HG02798 (cell line): ENCODE data around the gene STOML3.
A peak's percentile ranks its signal among the peaks of the same experiment; 100 is the strongest.
"Not testable (repeated sequence)": the region's sequence is repeated elsewhere in the genome, so short reads cannot be mapped to it uniquely, and the experiment has no call there.

Source experiments
- ATAC-seq: cut with Tn5 transposase; IDR thresholded peaks from one replicate; pipeline ENCODE4 v1.9.1; 2021; ENCODE audit warnings: mild to moderate bottlenecking; ENCODE audit not compliant: unreplicated experiment, poor library complexity

STOML3 gene, protein sequence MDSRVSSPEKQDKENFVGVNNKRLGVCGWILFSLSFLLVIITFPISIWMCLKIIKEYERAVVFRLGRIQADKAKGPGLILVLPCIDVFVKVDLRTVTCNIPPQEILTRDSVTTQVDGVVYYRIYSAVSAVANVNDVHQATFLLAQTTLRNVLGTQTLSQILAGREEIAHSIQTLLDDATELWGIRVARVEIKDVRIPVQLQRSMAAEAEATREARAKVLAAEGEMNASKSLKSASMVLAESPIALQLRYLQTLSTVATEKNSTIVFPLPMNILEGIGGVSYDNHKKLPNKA

DNA sequence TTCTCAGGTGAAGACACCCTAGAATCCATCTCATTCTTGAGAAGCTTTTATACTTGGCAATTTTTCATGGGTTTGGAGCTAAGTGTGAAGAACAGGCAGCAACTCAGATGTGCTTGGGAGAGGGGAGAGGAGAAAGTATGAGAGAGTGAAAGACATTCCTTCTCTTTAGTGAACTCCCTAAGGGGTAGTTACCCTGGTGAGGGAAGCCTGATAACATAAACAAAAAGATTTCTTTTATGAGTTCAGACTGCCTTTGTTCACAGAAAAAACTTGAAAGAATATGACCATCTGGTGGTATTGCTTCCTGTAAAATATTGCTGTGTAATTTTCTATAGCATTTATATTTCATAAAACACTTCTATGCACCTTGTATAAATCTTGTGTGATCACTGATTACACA lies at the start of gene STOML3:
Gene STOML3, minus strand, starts transcription at position 139 of the 400 bp plus-strand sequence. Its CDS starts 110 bp downstream, at position 29.
- no peak for ATAC-seq

DNA sequence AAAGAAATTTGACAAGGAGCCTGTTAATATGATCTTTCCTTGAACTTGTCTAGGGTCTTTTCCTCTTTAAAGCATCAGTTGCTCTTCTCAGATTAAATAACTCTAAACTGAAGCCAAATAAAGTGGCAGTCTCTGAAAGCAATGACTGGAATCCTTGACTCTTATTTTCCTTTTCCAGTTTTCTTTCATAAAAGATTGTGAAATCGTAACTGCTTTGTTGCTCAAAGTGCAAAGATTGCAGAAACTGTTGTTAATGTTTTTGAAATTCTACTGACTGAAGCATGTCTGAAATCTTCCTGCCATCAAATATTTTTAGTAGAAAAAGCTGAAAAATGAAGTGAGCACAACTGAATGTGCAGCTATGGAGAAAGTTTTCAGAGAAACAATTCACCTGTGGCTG lies 49.6 kb upstream of the STOML3 start:
- ATAC-seq: no peak

DNA sequence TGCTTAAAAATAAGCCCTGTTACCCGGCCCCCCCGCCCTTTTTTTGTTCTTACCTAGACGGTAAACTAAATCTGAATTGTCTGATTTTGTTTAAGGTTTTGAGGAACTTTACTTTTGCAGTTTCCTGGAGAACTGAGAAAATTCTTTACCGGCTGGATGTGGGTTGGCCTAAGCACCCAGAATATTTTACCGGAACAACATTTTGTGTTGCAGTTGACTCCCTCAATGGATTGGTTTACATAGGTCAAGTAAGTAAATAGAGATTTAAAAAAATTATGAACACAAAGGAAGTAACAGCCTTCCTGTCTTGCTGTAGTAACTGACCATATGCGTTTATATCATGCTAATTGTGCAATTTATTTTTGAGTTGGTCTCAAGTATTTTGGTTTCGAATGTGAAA lies 48.4 kb upstream of the STOML3 start:
- ATAC-seq: no peak

DNA sequence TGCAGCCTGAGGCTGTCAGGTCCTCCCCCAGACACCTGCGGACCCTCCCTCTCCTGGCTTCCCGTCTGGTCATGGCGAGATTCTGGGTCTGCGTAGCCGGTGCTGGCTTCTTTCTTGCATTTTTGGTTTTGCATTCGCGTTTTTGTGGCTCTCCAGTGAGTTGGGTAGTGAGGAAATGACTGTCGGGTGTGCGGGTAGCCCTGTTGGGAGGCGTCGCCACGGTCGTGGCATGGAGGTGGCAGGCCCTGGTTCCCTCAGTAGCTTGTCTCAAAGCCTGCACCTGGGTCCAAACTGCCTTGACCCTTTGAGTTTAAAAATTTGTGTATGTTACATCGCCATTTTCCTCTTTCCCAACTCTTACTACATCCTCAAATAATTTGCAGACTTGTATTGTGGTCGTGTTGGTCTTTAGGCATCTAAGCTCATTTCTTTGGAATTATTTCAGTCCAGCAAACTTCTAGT lies 48.0 kb upstream of the STOML3 start:
- ATAC-seq: peak; percentile 30

DNA sequence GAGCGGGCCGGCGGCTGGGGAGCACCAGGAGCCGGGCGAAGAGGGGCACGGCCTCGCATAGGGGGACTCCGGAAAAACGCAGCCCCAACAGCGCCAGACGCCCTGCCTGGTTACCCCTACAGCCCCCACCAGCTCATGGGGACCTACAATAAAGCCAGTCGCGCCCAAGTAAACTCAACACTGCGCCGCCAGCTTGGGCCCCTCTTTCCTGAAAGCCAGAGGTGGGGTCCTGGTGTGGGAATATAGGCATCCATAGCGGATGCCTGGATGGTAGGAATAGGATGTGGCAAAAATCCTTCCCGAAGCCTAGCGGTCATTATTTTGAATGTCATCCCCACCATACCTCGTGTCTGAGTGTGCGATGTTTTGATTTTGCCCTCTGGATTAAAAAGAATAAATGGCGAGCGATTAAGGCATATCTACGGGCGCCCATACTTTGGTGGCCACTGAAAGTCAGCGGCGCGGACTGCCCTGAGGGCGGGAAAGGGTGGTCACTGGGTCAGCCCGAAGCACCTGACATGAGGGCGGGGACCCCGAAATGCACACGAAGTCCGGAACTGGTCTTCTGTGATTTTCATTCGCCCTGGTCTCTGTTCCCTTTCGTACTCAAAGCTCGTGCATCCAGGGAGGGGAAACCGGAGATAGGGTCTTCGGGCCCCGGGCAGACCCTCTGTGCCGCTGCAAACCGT lies 47.4 kb upstream of the STOML3 start, which contains the start of the genes NHLRC3 and PROSER1:
Gene NHLRC3, plus strand, starts transcription at position 577 of the 689 bp plus-strand sequence. CDS start 184 bp downstream, outside the sequence.
Gene PROSER1, minus strand, starts transcription at position 210 of the 689 bp plus-strand sequence. CDS start 847 bp downstream, outside the sequence.
- ATAC-seq: peak; percentile 79

DNA sequence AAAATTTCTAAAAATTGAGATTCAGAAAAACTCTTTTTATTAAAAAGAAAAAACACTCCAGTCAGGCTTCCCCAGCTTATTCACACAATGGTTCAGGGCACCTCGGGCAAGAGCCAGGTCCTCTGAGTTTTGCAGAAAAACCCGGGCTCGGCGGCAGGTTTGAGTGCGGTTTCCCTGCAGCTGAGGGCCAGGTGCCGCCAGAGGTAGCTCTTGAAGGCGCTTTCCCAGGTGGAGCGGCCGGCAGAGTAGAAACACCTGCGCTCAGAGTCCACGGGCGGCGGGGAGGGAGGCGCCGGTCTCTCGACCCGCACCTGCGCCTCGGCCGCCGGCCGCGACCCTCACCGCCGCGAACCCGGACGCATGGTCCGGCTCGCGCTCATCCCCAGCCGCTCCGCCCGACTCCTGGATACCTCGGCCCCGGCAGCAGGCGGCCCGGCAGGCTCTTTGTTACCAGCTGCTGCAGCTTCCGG lies 46.8 kb upstream of the STOML3 start:
- no peak for ATAC-seq

DNA sequence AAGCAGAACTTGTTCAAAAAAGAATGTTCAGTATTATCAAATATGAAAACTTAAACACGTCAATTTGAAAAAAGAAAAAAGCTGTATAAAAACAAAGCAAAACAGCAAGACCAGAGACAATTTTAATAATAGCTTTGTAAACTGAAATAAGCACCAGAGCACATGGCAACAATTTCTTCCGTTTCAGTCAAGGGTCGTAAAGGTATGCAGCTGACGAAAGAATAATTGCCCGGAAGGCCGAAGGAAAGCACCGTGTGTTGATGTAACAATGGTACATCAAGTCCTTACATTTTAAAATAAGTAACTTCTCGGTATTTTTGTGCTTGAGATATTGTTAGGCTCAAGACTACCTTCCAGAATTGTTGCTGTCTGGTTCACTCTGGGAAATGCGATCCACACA lies 45.6 kb upstream of the STOML3 start:
- ATAC-seq: no peak

DNA sequence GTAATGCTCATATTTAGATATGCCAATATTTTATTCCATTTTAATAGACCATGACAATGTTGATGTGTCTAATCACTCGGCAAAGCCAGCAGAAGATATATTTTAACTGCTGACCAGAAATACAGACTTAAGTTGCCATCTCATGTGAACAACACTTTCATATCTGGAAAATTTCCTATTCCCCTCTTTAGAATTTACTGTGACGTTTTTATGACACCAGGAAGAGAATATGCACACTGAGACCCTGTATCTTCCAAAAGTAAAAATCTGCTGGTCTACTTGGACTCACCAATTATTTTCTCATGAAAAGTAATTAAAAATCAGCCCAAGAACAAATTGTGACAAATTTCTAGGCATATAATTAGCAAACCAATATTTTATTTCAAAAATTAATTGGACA lies 45.2 kb upstream of the STOML3 start:
- ATAC-seq: no peak

DNA sequence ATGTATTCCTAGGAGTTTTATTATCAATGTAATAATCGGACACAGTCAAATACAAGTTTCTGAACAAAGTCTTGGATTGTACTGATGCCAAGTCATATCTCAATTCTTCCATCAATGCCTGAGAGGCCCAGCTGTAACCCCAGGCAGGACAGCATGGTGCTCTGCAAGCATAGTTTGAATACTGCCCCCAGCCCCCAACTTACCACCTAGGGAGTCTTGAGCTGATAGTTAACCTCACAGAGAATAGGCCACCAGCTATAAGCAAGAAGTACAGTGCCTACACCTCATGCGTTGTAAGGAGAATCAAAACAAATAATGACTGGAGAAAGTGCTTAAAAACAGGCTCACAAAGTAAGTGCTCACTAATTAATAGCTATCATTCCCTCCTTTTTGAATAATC lies 44.6 kb upstream of the STOML3 start:
- ATAC-seq: no peak

DNA sequence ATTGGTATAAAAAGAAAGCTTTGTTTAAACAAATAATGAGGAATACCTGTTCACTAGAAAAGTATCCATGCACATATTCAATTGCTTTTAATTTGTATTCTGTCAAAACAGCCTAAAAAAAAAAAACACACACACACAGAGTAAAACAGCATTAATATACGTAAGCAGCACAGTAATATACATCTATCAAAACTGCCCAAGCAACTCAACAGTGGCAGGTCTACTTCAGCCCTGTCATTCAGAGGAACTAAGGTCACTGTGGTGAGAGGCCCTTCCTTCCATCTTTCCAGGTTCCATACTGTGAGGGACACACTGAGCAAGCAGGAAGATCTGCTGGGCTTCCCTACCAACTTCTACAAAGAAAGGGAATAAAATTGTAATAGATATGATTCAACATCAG lies 43.5 kb upstream of the STOML3 start:
- ATAC-seq: no peak

DNA sequence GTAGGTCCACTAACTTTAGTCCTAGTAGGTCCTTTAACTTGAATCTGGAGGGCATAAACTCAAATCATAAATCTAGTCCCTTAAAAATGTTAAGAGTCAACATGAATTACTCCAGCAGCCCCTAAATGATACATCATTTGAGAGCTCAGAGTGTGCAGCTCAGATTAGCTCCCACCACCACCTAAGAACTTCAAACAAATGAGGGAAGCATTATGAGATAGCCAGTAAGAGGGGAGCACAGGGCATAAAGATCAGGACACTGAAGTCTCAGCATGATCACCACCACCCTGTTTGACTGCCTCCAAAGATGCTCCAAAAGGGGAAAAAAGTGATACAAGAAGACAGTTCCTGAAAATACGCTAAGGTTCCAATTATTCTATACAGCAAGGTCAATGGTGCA lies 41.5 kb upstream of the STOML3 start:
- no peak for ATAC-seq

DNA sequence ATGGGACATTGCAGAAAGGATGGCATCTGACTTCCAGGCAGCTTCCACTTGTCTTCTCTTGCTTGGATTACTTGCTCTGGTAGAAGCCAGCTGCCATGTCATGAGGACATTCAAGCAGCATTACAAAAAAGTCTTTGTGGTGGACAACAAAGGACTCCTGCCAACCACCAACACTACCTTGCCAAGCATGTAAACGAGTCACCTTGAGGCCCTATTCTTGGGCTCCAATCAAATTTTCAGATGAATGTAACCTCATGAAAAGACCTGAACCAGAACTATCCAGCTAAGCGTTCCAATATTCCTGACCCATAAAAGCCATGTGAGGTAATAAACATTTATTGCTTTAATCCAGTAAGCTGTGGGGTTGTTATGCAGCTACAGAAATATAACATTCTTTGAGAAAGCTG lies 34.8 kb upstream of the STOML3 start:
- no peak for ATAC-seq

DNA sequence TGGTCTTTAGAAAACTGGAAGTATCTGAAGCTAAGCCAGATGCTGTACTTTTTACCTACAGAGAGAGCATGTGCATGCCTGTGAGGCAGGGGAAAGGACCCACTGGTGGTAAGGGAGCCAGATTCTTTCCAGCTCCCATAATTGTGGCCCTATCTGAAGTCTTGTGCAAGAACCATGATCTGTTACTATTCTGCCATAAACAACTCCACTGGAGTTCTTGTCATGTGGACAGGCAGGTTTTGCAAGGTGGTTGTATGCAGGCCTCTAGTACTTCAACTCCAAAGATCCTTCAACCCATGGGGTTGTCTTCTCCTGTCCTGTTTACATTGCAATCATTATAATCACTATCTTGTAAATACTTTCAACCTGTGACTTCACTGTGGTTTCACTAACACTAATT lies 33.1 kb upstream of the STOML3 start:
- no peak for ATAC-seq

DNA sequence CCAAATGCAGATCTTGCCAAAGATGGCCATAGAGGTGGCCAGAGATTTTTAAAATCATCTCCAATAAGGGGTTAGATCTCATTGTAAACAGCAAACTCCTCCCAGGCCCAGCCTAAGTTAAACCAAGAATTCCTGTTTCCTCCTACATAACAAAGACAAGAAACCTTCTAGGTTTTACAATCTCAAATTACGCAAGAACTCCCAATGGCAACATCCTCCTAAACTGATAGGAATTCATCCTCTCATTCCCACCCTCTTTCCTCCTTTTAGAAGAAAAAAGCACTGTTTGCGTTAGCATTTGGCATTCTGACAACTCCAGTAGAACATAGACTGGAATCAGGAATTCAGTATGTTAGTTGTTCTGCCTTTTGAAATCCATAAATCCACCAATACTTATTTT lies 32.7 kb upstream of the STOML3 start:
- ATAC-seq: no peak

DNA sequence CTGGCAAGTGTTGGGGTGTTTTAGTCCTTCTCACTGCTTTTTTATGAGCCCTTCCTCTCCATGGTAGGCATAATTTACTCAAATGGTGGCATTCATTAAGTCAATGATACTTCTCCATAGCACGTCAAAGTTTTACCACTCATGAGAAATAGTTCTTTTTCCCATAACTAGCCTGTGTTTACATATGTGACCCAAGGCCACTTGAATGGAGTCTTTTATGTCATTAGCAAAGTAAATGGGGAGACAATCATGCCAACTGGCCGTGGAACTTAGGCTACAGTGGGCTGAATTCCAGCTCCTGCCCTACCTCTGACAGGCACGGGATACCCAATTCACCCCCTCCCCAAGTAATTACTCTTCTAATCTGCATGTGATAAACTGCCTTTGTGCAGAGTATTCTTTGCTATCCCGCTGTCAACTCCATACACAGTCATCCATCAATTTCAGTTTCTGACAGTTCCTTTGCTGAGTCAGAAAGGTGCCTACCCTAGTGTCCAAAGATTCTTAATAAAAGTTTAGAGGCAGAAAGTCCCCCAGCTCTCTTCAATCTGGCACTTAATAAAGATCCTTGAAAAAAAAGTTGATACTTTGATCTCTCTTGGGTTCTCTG lies 30.3 kb upstream of the STOML3 start:
- ATAC-seq: no peak

DNA sequence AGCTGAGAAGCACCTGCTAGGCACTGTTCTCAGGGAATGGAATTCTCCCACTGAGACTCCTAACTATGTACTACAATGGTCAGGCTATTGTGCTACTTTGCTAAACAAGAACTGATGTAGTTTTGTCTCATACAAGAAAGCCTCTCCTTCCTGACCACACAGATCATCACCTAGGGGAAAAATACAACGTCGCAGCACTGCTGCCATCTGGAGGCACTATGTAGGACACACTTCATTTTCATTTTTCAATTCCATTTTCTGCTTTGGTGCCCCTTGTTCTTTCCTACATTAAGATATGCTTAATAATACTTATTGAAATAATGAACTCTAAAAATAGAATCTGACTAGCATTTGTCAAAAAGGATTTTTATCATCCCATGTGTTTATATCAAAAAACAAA lies 26.2 kb upstream of the STOML3 start:
- ATAC-seq: peak; percentile 71

DNA sequence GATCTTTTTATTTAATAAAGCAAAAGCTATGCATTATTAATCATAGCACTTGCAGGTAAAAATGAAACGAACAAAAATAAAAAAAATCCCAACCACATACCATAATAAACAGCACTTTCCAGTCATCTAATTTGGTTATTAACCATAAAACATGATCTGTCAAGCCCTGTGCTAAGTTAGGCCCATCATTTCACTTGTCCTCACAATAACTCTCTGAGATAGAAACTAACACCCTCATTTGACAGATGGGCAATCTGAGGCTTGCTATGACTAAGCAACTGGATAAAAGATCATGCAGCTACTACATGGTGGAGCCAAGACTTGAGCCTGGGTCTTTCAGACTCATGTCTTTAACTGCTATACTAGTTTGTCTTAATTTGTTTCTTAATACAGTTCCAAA lies 25.5 kb upstream of the STOML3 start:
- ATAC-seq: peak; percentile 92

DNA sequence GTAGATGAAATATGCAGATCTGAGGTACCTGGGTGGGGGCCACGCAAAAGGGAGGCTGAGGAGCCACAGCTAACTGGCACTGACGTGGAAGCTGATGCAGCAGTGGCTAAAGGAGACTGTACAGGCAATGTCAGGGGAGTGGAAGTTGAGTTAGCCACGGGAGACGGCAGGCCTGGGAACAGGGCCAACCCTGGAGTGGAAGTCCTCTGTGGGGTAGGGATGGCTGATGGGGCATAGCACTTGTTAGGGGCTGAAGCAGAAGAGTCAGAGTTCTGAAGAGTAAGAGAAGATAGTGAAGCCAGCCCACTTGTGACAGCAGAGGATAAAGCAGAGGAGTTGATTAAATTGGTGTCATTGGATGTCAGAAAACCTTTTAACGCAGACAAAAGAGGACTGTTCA lies 22.8 kb upstream of the STOML3 start:
- ATAC-seq: no peak

DNA sequence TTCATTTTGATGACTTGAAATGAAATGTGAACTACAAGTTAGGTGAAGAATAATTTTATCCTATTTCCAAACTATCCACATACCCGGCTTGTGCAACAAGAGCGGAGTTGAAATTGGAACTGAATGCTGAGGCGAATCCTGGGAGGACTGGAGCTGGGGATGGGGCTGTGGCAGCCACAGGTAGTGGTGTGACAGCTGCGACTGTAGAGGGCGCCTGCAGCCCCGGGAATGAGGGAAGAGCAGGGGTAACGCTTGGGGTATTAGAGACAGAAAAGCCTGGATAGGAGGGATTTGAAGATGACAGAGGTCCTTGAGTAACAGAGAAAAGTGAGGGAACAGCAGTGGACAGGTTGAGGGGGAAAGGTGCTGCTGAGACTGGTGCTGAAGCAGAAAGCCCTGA lies 22.0 kb upstream of the STOML3 start:
- ATAC-seq: no peak

DNA sequence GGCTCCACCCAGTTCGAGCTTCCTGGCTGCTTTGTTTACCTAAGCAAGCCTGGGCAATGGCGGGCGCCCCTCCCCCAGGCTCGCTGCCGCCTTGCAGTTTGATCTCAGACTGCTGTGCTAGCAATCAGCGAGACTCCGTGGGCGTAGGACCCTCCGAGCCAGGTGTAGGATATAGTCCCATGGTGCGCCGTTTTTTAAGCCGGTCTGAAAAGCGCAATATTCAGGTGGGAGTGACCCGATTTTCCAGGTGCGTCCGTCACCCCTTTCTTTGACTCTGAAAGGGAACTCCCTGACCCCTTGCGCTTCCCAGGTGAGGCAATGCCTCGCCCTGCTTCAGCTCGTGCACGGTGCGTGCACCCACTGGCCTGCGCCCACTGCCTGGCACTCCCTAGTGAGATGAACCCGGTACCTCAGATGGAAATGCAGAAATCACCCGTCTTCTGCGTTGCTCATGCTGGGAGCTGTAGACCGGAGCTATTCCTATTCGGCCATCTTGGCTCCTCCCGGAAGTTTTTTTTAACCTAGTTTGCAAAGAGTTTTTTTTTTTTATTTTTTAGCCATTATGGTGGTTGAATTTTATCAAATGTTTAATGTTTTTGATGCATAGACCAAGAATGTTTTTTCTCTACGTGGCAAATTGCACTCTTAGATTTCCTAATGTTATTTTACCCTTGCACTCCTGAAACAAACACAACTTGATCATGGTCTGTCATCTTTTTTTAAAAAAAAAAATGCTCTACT lies 15.9 kb upstream of the STOML3 start:
- ATAC-seq: not testable (repeated sequence)
